ENCODE measurements around the gene HBD.
"Not testable (repeated sequence)": the region's sequence is repeated elsewhere in the genome, so short reads cannot be mapped to it uniquely, and the experiment has no call there.

- not testable (repeated sequence) for TF ChIP-seq CTCF (IDR thresholded peaks at IDR 0.05; ENCODE audit: insufficient read depth, low read length, poor library complexity, severe bottlenecking); EZH2phosphoT487 (conservative IDR thresholded peaks at IDR 0.05; ENCODE audit: low read length)
Observed at GRCh38 chr11:5254646-5255413, 20.5 kb upstream of the HBD start, which contains the start of gene HBG2.

Measured in SU-DHL-6 (cell line).